Measurements from ENCODE around the gene PDZD4. TPM values are rescaled to one million over a fixed set of nuclear protein-coding genes. Genes with fewer than 3 reads are reported as not detected.

PDZD4 gene
- total RNA-seq, 1 experiment from 2014 or later = 0.33 TPM

GRCh38 chrX:153867671-153868070 is 37.3 kb upstream of the PDZD4 start:
- no peak for DNase-seq (ENCODE audit: low spot score)

GRCh38 chrX:153867139-153867538 is 36.8 kb upstream of the PDZD4 start:
- DNase-seq (ENCODE audit: low spot score) = no peak

GRCh38 chrX:153866302-153867019 is 36.1 kb upstream of the PDZD4 start:
- no peak for DNase-seq (ENCODE audit: low spot score)

- DNase-seq (ENCODE audit: low spot score) = no peak
Measured at GRCh38 chrX:153865685-153866084, 35.3 kb upstream of the PDZD4 start.

- DNase-seq (ENCODE audit: low spot score) = no peak
Measured at GRCh38 chrX:153865321-153865580, 34.9 kb upstream of the PDZD4 start.

- DNase-seq (ENCODE audit: low spot score) = no peak
Measured at GRCh38 chrX:153864561-153865320, 34.4 kb upstream of the PDZD4 start.

- DNase-seq (ENCODE audit: low spot score) = no peak
Measured at GRCh38 chrX:153864101-153864500, 33.8 kb upstream of the PDZD4 start.

- no peak for DNase-seq (ENCODE audit: low spot score)
Measured at GRCh38 chrX:153863251-153863991, 33.1 kb upstream of the PDZD4 start.

GRCh38 chrX:153862369-153863250 is 32.3 kb upstream of the PDZD4 start:
- DNase-seq (ENCODE audit: low spot score) = no peak

- DNase-seq (ENCODE audit: low spot score) = no peak
Measured at GRCh38 chrX:153861733-153862310, 31.5 kb upstream of the PDZD4 start.

GRCh38 chrX:153861151-153861550 is 30.8 kb upstream of the PDZD4 start:
- no peak for DNase-seq (ENCODE audit: low spot score)

- no peak for DNase-seq (ENCODE audit: low spot score)
Measured at GRCh38 chrX:153857348-153857903, 27.1 kb upstream of the PDZD4 start.

GRCh38 chrX:153854702-153855101 is 24.4 kb upstream of the PDZD4 start:
- no peak for DNase-seq (ENCODE audit: low spot score)

GRCh38 chrX:153853902-153854267 is 23.5 kb upstream of the PDZD4 start:
- no peak for DNase-seq (ENCODE audit: low spot score)

GRCh38 chrX:153853180-153853901 is 23.0 kb upstream of the PDZD4 start:
- DNase-seq (ENCODE audit: low spot score) = no peak

- DNase-seq (ENCODE audit: low spot score) = no peak
Measured at GRCh38 chrX:153851981-153852380, 21.6 kb upstream of the PDZD4 start.

- no peak for DNase-seq (ENCODE audit: low spot score)
Measured at GRCh38 chrX:153848325-153848724, 18.0 kb upstream of the PDZD4 start.

GRCh38 chrX:153845842-153846241 is 15.5 kb upstream of the PDZD4 start:
- DNase-seq (ENCODE audit: low spot score) = no peak

- no peak for DNase-seq (ENCODE audit: low spot score)
Measured at GRCh38 chrX:153845195-153845594, 14.9 kb upstream of the PDZD4 start.

- DNase-seq (ENCODE audit: low spot score) = no peak
Measured at GRCh38 chrX:153844509-153845082, 14.3 kb upstream of the PDZD4 start.
